Measurements from ENCODE around the gene LMBRD1. TPM values are rescaled to one million over a fixed set of nuclear protein-coding genes. Genes with fewer than 3 reads are reported as not detected.

The LMBRD1 gene
- total RNA-seq = 13.3 and 17.6 TPM in 2 replicates

- DNase-seq (ENCODE audit: low read depth) (peak; percentile 95), FAIRE-seq (peak; percentile 62)
- H3K36me3 ChIP-seq (ENCODE audit: control insufficient read depth, insufficient read depth, low read length) = no peaks in the 10 kb centered on the region
- no peaks in the 10 kb centered on the region for H3K27me3 ChIP-seq (ENCODE audit: control insufficient read depth, insufficient read depth, low read length)
- peak within 1 kb of the TSS; percentile 84 for H3K4me3 ChIP-seq (ENCODE audit: low read depth, low read length)
- TF ChIP-seq, protein P1, sequence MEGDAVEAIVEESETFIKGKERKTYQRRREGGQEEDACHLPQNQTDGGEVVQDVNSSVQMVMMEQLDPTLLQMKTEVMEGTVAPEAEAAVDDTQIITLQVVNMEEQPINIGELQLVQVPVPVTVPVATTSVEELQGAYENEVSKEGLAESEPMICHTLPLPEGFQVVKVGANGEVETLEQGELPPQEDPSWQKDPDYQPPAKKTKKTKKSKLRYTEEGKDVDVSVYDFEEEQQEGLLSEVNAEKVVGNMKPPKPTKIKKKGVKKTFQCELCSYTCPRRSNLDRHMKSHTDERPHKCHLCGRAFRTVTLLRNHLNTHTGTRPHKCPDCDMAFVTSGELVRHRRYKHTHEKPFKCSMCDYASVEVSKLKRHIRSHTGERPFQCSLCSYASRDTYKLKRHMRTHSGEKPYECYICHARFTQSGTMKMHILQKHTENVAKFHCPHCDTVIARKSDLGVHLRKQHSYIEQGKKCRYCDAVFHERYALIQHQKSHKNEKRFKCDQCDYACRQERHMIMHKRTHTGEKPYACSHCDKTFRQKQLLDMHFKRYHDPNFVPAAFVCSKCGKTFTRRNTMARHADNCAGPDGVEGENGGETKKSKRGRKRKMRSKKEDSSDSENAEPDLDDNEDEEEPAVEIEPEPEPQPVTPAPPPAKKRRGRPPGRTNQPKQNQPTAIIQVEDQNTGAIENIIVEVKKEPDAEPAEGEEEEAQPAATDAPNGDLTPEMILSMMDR (IDR thresholded peaks at IDR 0.05; ENCODE audit: insufficient read depth, low read length, severe bottlenecking) = peak; percentile 97
These were observed at the start of gene LMBRD1 for GRCh38 chr6:69796642-69797390. Gene LMBRD1 (minus strand): TSS chr6:69797010. CDS start chr6:69796881, 129 bp downstream.

GRCh38 chr6:69846312-69846711 is 49.5 kb upstream of the LMBRD1 start:
- Histone ChIP-seq H3K4me3 (ENCODE audit: low read depth, low read length) (no peak overlapping the region), H3K36me3 (ENCODE audit: control insufficient read depth, insufficient read depth, low read length) (no peaks in the 10 kb centered on the region), H3K27me3 (ENCODE audit: control insufficient read depth, insufficient read depth, low read length) (peaks cover 2% of the 10 kb centered on the region)
- TF ChIP-seq, protein P1 (IDR thresholded peaks at IDR 0.05; ENCODE audit: insufficient read depth, low read length, severe bottlenecking) = no peak
- no peak for FAIRE-seq
- DNase-seq (ENCODE audit: low read depth) = no peak

DNA sequence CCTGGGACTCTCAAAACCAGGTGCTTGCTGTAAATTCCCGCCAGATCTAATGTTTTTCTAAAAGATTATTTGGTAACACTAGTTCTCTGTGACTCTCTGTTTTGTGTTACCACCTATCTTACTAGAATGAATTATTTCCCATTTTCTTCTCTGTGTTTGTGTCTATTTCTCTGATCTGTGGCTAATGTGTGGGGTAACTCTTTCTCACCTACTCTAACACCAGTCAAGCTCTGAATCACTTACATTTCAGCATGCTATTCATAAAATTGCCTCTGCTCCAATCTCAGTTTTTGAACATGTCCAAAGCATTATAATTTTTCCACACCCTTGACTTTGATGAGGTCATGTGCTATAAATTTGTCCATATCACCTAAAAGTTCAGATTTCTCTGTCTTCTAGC is 46.4 kb upstream of the LMBRD1 start:
- TF ChIP-seq, protein P1 (IDR thresholded peaks at IDR 0.05; ENCODE audit: insufficient read depth, low read length, severe bottlenecking) = no peak
- Histone ChIP-seq H3K4me3 (ENCODE audit: low read depth, low read length) (no peak overlapping the region), H3K36me3 (ENCODE audit: control insufficient read depth, insufficient read depth, low read length) (no peaks in the 10 kb centered on the region), H3K27me3 (ENCODE audit: control insufficient read depth, insufficient read depth, low read length) (no peaks in the 10 kb centered on the region)
- no peak for DNase-seq (ENCODE audit: low read depth)
- no peak for FAIRE-seq

DNA sequence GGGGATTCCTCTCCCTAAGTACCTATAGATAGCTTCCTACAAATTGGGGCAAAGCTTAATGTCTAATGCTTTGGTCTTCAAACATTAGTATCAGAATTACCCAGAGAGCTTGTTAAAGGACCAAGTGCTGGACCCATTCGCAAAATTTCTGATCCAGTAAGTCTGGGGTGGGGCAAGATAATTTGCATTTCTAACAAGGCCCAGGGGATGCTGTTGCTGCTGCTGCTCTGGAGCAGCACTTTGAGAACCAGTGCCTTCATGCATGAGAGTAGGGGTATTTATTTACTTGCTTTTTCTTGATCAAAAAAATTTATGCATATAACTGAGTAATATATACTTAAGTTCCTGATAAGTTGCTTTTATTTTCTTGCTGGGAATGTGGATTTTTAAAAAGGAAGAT is 45.1 kb upstream of the LMBRD1 start:
- Histone ChIP-seq H3K4me3 (ENCODE audit: low read depth, low read length) (no peak overlapping the region), H3K36me3 (ENCODE audit: control insufficient read depth, insufficient read depth, low read length) (no peaks in the 10 kb centered on the region), H3K27me3 (ENCODE audit: control insufficient read depth, insufficient read depth, low read length) (no peaks in the 10 kb centered on the region)
- TF ChIP-seq, protein P1 (IDR thresholded peaks at IDR 0.05; ENCODE audit: insufficient read depth, low read length, severe bottlenecking) = no peak
- DNase-seq (ENCODE audit: low read depth) (no peak), FAIRE-seq (no peak)

DNA sequence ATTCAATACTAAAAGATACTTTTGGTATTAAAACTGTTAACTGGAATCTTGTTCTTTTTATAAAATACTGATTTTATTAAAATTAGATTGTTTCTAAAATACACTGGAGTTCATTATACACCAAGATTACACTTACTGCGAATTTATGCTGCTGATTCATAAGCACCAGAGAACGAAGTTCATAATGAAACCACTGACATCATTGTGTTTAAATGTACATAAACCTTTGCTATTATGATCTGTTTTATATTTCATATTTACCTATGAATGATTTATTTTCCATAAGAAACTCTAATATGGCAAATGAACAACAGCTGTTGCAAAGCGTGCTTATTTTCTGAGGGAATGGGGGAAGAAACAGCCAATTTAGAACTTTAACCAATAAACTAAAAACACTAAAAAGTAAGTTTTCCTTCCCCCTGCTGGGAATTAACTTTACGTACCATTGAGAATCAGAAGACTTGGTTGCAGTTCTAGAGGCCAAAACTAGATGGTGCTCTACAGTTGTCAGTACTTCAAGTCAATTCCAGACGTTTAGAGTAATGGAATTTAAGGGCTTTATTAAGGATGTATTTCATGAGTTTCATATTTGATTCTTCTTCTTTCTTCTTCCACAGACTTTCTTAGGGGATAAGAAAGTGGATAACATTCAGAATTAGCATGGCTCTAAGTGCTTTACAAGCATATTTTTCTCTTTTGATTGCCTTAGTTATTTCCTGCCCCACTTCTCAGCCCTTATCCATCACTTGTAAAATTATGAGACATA is 38.8 kb upstream of the LMBRD1 start:
- H3K4me3 ChIP-seq (ENCODE audit: low read depth, low read length) = no peak overlapping the region
- no peak for FAIRE-seq
- peak; percentile 78 for DNase-seq (ENCODE audit: low read depth)
- no peaks in the 10 kb centered on the region for H3K36me3 ChIP-seq (ENCODE audit: control insufficient read depth, insufficient read depth, low read length)
- no peaks in the 10 kb centered on the region for H3K27me3 ChIP-seq (ENCODE audit: control insufficient read depth, insufficient read depth, low read length)
- TF ChIP-seq, protein P1 (IDR thresholded peaks at IDR 0.05; ENCODE audit: insufficient read depth, low read length, severe bottlenecking) = peak; percentile 64

All from bronchial epithelial cell (primary cell).